ENCODE results near the gene LYRM4.

The LYRM4 gene

DNA sequence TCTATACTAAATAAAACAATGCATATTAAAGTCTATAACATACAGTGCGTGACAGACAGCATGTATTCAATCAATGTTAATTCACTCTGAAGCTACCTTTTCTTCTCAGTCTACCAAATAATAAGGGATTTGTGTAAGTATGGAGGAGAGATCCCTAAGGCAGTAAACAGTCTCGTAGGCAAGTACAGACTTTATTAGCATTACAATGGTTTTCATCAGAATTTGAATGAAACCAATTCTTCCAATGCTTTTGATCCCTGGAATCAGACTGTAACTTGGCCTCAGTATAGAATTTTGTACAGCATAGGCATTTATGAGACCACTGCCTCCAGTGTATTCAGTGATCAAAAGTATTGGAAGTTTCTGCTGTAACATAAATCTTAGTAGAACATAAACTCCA is 19.5 kb downstream of the LYRM4 start:
- DNase-seq, result no peak

GRCh38 chr6:5238336-5238735 is 22.4 kb downstream of the LYRM4 start:
- no peak for DNase-seq

DNA sequence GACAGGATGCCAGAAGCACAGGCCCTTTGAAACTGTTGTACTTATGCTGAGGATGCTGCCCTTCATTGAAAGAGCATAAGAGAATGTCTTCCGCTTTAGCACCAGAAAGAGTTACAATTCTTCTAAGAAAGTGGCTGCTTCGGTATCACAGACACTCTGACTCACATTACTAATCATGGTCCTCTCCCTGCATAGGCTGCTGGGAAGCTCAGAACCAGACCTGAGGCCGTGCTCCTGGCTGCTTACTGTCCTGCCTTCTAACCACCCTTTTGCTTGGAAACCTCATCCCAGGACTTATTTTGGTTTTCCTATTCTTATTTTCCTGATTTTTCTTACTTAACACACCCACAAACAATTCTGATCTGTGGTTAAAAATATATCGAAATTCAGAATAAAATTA is 22.9 kb downstream of the LYRM4 start:
- no peak for DNase-seq

- DNase-seq, result no peak
Observed at GRCh38 chr6:5235830-5236229, 24.9 kb downstream of the LYRM4 start.

DNA sequence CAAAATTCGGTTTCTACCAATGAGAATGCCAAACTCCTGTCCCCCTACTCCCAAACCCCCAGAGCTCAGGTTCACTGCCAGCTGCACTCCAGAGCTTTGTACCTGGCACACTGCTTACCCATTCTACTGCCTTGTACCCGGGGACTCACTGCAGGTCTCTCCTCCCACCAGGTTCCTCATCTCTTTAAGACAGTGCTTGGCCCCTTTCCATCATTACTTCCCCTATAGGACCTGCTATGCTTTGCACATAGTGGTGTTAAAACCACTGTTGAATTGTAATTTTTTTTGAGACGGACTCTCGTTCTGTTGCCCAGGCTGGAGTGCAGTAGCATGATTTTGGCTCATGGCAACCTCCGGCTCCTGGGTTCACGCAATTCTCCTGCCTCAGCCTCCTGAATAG is 25.9 kb downstream of the LYRM4 start:
- DNase-seq, result peak; percentile 34

- no peak for DNase-seq
Observed at GRCh38 chr6:5231289-5231688, 29.5 kb downstream of the LYRM4 start.

- no peak for DNase-seq
Observed at GRCh38 chr6:5230081-5230480, 30.7 kb downstream of the LYRM4 start.

- DNase-seq, result no peak
Observed at GRCh38 chr6:5229356-5229755, 31.4 kb downstream of the LYRM4 start.

GRCh38 chr6:5223309-5223708 is 37.4 kb downstream of the LYRM4 start:
- no peak for DNase-seq

DNA sequence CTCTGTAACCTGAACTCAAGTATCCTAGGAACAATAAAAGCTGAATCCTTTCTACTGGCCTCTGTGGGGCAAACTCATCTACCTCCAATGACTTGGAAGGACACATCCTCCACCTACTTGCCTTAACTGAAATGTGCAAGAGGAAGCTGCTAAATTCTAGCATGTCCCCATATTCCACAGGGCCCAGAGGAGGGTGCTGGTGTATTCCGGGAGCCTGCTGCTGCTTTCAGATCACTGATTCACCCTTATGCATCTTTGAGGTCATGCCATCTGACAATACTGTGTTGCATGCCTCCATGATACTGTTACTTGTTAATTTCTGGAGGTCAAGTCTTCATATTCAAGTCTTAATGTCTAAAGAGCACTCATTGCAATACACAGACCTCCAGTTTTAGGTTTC is 40.3 kb downstream of the LYRM4 start:
- DNase-seq, result no peak

DNA sequence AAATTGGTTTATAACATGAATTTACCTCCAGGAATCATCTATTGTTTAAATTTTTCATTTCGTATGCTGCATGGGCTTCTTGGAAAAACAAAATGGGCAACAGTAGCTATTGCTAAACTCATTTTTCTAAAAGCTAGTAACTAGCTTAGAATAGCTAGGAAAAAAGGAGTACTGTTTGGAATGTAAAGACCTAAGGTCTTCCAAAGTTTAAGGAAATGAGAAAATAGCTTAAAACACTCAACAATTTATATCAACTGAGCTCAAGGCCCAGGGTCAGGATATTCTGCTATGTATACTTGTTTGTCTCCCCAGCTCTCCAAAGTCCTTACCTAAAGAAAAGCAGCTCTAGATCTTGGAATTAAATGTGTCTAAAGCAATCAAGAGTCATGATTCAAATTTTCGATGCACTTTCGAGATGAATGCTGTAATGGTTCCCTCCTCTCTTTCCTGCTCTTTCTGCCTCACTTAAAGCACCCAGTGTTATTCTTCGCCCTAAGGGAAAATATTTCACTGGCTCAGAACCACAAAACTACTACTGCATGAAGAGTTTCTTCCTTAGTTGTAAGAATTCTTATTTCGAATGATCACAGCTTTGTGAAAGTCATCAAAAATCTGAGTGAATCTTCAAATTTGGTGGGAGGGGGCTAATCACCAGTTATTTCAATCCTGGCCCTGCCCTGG is 41.6 kb downstream of the LYRM4 start:
- DNase-seq, result no peak

GRCh38 chr6:5217356-5217755 is 43.4 kb downstream of the LYRM4 start:
- DNase-seq, result no peak

DNA sequence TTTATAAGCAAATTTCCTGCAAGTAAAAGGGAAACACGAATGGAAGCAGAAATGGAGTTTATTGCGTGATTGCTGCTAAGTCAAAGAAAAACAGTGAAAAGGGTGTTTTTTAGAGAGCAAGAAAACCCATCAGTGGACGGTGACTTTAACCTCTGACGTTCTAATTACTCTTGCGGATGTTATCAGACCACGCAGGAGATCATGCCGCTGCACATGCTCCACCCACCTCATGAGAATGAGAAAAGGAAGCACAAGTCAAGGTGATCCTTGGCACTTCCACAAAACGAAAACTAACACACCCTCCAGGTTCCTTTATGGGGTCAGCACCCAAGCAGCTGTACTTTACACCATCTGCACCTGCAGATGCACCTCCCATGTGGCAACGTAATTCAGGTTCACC is 45.0 kb downstream of the LYRM4 start:
- peak; percentile 40 for DNase-seq

- no peak for DNase-seq
Observed at GRCh38 chr6:5215159-5215558, 45.6 kb downstream of the LYRM4 start.

GRCh38 chr6:5214570-5215052 is 46.1 kb downstream of the LYRM4 start:
- DNase-seq, result peak; percentile 57

- no peak for DNase-seq
Observed at GRCh38 chr6:5213836-5214235, 46.9 kb downstream of the LYRM4 start.

DNA sequence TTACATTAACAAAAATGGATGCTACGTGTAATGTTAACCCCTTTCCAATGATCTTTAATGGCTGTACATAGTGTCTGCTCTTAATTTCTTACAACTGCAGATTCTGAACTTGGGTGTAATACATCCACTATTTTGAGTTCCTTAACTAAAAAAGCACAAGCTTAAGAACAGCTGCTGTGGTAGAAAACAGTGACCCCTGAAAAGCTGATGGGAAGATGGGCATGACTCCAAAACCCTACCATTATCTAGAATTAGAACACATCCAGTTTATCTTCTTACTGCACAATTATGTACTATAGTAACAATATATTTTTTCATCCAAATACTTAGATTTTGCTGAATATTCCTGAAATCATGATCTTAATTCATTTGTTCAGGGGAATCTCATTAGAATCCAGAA is 49.3 kb downstream of the LYRM4 start:
- DNase-seq, result peak; percentile 36

DNA sequence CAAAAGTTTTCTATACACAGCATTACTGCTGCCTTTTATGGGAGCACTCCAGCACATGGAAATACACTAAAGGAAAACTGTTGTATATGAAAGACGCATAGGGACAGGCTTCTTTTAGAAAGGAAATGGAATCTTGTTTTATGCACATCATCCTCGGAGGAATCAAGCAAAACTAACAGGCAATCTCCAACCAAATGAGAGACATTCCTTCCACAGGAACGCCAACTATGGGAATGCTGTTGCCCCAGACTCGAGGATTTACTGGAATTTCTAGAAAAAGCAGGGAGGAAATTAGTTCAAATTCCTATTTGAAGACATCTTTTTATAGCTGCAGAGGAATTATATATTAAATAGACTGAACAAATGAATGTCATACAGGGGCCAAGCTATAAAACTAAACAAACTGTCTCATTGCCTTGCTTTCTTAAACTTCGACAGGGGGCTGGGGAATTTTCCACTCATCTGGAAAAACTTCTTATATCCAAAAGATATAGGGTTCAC is 52.2 kb downstream of the LYRM4 start:
- DNase-seq, result no peak

- no peak for DNase-seq
Observed at GRCh38 chr6:5208057-5208456, 52.7 kb downstream of the LYRM4 start.

- DNase-seq, result no peak
Observed at GRCh38 chr6:5206920-5207561, 53.7 kb downstream of the LYRM4 start.

DNA sequence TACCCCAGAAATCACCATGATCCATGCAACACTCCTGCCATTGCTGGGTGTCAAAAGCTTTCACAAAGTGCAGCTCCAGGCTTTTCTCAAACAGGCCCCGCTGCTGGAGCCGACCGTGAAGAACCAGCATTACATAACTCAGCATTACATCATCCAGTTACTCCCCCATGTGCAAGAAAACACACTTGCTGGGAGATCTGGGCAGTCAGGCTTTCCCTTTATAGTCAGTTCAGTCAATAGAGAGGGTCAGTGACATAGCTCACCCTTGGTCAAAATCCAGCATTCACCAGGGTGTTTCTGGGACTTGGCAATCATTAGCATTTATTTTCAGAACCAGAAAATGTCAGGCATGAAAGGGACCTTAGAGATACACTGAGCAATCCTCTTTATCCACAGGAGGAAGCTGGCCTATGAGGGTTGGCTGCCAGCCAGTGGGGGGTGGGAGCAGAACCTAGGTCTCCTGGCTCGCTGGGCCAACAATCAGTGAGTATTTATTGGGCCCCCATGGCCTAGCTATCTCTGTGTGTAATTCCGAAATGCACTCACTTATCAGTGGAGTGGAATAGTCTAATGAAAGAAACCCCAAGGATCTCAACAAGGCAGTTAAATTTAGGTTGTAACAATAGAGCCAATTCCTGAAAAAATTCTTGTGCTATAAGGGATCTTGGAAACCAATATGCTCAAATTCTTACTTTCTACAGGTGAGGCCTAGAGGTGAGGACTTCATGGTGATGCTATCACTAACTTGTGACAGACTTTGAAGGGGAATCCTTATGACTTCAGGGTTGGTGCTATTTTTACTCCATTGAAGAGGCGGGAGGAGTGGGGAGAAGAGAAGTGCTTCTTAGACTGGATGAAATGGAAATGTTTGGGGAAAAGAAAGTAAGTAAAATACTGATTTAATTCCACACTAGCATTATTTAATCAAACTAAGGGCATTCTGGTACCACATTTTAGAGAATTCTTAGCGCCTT is 54.6 kb downstream of the LYRM4 start:
- DNase-seq, result peak; percentile 67

DNA sequence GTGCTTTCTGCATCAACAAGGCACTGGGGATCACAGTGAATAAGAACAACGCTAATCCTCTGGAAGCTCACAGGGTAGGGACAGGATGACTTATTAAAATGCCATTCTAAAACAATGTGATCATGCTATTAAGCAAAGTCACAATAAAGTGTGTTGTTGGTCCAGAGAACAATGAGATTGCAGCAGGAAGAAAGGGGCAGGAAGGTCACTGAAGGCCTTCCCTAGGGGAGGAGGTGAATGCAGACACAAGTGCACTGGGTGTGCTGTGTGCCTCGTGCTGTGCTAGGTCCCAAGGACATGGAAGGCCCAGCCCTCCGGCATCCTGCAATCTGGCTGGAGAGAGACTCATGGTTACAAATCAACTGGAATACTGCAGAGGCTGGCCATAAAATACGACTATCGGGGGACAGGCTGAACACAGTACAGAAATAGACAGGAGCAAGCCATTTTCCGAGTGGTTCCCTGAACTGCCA is 55.7 kb downstream of the LYRM4 start:
- no peak for DNase-seq

- no peak for DNase-seq
Observed at GRCh38 chr6:5204376-5204775, 56.4 kb downstream of the LYRM4 start.
